GM19395 (cell line): ENCODE data around the gene TLL2.

ENCODE experiments used
- ATAC-seq: cut with Tn5 transposase; IDR thresholded peaks from one replicate; pipeline ENCODE4 v1.9.1; 2021; ENCODE audit warnings: mild to moderate bottlenecking, moderate library complexity; ENCODE audit not compliant: unreplicated experiment

The TLL2 gene

DNA sequence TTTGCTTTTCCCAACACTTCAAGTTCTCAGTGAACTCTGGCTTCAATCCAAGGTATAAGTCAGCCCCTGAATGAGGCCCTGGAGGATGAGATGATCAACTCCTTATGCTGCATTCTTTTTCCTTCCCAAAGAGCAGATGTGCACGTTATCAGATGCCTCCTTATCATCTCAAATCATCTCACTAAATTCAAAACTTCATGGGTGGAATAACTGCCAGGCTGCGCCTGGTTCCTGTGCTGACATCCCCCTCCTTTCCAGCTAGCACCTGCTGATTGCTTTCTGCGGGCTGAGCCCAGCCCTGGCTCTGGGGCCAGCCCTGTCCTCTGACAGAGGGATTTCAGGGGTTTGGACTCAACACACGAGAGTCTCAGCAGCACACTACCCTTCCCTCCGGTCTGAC, 44.9 kb downstream of the TLL2 start:
- no peak for ATAC-seq

DNA sequence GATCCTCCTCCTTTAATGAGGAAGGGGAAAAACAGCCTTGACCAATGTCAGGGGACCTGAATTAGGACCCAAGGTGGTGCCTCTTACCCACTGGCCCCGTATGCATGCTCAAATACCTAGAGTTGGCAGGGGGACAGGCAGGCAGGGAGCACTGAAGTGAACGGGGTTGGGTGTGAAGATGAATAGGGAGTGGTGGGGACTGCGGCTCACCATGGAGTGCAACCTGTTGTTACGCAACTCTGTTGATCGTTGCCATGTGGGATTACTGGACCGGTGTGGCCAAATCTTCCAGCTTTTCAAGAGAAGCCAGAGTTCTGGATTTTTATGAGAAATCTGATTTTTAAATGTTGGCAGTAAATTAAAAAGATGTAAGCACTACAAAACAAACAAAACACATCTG, 48.1 kb downstream of the TLL2 start:
- no peak for ATAC-seq

DNA sequence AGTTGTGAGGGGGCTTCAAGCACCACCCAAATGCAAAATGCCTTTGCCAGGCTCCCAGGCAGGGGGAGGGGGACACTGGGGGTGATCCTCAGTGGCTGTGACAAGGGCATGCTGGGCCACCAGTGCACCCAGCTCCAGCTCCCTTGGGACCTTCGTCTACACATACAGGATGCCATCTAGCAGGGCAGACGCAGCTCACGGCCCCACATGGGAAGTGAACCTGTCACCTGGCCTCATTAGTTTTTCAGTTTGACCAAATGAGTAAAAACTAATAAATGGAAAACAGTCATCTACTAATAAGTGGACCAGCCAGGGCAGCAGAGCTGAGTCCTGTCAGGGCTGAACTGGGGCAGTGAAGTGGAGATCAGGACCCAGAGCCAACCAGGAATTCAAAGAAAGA, 50.2 kb downstream of the TLL2 start:
- no peak for ATAC-seq

DNA sequence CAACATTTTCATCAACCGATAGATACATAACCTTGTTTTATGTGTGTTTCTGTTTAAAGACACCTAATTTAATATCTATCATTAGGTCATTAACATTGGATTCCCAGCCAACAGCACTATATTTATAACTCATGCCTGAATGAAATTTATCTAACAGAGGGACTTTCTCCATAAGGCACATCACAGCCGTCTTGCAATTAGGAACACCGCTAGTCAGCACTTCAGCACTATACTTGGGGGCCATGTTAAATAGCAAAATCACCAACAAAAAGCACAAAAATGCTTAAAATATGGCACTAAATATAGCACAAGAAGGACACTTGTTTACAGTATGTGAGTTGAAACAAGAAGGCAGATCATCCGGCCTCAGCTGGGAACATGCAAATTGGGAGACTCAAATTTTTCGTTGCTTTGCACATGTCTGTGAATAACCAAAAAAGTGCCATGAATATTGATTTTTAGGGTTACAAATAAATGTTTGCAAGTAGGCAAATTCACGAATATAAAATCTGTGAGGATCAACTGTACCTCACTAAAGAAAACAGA, 51.0 kb downstream of the TLL2 start:
- ATAC-seq = no peak

DNA sequence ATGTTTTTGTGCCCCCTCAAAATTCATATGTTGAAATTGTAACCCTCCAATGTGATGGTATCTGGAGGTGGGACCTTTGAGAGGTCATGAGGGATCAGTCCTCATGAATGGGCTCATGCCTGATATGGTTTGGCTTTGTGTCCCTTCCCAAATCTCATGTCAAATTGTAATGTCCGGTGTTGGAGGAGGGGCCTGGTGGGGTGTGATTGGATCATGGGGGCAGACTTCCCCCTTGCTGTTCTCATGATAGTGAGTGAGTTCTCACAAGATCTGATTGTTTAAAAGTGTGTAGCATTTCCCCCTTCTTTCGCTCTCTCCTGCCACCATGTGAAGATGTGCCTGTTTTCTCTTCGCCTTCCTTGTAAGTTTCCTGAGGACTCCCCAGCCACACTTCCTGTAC, 53.4 kb downstream of the TLL2 start:
- no peak for ATAC-seq

DNA sequence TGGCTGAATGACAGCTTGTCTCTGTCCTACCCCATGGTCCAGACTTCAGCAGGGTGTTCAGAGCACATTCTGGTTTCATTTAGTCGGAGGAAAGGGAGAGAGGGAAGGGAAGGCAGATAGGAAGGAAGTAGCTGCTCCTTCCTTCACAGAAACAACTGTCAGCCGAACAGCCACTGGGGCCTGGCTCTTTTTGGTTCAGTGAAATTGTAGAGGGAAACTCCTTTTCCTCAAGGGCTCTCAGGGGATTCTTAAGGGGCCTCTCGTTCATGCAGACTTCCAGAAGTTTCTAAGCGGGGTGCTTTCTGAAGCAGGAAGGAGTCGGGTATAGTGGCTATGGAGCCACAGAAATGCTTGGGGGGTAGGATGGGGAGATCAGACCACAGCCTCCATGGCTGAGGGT, 56.4 kb downstream of the TLL2 start:
- no peak for ATAC-seq

DNA sequence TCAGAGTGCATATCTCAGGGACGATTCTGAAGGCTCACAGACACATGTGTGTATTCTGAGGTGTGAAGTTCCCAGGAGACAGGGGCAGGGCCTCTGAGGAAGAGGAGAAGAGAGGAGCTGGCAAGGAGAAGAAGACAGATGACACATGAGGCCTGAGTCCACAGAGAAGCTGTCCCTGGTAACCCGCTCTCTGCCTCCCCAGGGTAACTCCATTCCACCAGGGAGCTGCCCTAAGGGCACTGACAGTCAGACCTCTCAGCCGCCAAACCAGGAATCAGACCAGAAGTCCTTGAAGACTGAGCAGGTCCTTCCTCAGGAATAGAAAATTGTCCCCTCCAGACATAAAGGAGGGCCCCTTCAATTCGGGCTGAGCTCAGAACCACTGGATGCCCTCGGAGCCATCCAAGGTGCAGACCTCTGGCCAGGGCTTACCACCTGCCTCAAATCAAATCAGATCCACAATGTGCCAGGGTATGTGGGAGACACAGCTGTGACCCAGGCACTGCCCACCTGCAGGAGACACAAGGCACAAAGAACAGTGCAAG, 57.4 kb downstream of the TLL2 start:
- no peak for ATAC-seq

DNA sequence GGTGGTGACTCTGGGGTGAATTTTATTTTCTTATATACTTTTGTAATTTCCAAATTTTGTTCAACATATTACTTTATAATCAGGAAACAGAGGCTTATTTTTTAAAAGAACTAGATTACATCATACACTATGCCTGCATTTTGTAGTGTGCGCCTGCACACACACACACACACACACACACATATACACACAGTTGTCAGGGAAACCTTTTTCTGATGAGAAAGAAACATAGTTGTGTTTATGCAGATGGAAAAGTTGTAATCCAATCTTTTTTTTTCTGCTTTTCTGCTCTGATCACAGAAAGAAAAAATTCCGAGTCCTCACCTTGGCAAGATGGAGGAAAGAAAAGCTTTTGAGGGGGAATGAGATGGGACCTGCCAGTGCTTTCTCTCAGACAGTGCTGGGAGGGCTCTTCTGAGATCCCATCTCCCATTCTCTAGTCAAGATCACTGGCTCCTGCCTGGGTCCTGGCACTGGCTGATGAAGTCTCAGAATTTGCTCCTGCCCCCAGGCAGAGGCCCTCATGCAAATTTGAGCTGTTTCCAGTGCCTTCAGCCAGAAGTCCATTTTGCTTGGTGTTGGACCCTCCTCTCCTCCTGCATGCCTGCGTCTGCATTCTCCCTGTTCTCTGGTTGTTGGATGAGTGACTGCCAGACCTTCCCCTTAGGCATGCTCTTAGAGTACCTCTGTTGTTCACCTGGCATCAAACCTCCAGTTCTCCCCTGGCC, 59.7 kb downstream of the TLL2 start:
- ATAC-seq = no peak

DNA sequence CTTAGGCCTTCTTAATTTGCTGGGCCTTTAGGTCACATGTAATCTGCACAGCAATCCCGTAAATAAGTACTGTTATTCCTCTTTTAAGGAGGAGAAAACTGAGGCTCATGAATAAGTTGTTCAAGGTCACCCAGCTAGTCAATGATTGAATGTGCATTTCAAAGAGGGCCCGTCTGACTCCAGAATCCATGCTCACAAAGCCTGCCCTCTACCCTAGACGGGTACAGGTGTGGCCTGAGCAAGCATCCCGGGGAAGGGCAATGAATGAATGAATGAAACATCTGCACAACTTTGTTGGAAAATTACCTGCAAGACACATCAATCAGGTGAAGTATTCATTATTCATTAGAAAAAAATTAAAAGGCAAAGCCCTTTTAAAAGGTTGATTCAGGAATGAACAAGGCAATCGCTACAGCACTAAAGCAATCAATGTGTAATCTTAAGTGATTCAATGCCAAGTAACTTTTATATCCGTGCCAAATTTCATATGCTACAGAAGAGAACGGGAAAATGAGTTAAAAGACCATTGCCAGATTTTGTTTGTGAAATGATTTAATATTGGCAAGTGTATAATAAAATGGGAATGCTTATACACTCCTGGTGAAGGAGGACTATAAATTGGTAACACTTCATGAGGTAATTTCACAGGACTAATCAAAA, 61.1 kb downstream of the TLL2 start:
- no peak for ATAC-seq

DNA sequence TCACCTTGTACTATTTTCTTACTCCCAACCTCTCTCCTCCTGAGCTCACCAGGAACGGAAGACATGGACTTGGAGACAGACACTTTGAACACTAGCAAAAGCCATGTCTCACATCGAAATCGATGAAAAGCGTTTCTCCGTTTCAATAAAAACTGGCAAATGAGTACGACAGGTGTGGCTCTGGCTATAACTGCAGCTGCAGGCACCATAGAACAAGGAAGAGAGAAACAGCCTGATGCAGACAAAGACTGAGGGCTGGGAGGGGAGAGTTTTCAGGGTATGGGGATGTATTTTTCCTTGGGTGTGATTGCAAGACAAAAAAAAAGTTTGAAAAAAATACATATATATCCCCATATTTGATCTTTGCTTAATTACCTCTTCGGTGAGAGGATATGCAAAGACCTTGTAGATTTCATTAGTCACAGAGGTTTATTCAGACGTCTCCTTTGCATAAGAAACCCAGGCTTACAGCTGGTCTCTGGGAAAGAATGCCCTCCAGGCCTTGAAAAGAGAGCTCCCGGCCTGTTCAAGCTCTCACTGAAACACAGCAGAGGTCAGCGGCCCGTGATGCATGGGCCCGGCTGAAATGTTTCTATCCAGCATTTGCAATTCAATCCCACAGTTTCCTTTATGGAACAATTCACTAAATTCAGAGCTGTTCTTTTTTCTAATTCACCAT, 63.1 kb downstream of the TLL2 start:
- no peak for ATAC-seq

DNA sequence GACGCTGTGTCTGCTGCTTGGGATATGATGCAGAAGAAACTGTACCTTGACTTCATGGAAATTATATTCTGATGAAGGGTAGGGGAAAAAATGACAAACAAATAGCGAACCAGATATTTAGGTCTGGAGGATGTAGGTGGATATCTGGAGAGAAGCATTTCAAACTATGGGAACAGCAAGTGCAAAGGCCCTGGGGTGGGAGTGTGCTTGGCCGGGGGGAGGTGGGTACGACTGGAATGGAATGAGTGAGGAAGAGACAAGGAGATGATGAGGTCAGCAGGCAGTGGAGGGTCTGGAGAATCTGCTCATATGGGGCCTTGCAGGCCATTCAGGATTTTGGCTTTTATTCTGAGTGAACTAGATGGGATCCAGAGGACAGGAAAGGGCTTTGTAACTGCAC, 65.2 kb downstream of the TLL2 start:
- no peak for ATAC-seq

DNA sequence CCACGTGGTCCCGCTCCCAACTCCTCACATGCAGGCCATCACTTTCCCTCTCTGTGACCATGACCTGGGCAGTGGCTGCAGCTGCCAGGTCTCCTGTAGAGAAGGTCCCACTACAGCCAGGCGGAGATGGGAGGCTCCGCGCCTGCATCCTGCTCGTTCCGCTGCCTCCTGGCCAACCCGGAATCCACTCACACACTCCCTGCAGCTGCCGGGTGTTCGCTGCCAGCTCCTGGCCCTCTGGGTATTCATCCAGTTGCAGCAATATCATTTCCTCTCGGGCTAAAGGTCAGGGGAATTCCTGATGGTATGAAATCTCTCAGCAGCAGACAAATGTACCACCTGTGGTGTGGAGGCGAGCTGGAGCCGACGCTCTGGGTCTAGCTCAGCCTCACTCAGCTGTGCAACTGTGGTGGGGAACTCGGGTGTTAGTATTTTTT, 65.7 kb downstream of the TLL2 start:
- no peak for ATAC-seq

DNA sequence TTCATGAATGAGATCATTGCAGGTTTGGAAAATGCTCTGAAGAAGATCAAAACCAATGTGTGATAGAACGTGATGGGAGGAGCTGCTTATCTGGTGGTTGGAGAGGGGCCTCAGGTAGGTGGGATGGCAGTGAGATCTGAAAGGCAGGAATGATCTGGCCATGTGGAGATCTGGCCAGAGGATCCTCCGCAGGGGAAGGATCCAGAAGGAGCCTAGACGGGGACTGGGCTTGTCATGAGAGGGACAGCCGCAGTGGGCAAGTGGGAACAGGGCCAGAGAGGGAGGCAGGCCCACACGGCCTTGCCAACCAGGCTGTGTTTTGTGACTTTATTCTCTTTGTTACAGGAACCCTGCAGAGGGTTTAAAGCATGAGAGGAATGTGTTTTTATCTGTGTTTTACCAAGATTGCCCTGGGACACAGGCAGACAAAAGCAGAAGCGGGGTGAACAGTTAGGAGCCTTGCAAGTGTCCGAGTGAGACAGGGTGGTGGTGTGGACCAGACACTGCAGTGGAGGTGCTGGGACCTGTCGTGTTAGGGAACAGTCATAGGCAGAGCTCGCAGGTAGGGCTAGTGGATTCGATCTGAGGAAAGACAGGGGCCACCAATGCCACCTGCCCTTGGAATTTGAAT, 66.6 kb downstream of the TLL2 start:
- no peak for ATAC-seq

DNA sequence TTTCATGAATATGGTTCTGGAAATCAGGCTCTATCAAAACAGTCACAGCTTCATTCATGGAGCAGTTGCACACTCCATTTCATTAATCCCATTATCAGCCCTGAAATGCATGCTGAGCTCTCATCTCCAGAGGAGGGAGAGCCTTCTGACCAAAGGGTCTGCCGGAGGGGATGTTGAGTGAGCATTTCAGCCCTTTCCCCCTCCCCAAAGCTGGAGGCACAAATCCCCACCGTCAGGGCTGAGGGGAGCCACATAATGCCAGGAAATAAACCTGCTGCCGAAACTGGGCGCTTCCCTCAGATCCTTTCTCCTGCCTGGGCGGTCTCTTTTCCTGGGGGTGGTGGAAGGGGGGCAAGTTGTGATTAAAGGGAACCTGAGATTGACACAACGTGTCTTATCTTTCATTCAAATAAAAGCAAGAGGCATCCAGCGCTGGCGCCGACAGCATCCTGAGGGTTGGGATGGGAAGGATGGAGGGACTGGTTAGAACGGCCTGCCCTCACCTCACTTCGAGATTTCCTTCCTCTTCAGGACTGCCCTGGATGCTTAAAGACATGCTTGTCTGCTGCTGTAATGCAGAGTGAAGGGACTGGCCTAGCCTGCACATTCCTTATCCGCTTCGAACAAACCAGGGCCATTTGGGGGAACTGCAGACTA, 71.6 kb downstream of the TLL2 start:
- no peak for ATAC-seq

DNA sequence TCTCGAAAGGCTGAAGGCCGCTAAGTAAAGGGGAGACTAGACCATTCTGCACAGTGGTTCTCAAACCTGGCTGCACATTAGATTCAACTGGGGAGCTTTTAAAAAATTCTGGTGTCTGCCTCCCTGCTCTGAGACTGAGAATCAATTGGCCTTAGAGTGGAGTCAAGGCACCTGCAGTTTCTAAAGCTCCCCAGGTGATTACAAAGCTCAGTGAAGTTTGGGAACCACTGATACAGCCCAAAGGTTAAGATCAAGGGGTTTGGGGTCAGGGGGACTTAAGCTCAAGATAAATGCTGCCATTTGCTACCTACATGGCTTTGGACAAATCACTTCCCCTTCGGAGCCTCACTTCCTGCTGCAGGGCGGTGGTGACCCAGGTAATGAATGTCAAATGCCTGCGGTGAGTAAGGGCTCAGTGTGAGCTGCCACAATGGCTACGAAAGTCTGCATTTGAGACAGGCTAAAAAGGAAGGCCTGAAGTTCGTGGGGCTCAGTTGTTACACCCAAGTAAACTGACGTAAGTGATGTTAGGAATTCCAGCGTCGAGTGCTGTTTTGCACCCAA, 72.3 kb downstream of the TLL2 start:
- ATAC-seq = no peak

DNA sequence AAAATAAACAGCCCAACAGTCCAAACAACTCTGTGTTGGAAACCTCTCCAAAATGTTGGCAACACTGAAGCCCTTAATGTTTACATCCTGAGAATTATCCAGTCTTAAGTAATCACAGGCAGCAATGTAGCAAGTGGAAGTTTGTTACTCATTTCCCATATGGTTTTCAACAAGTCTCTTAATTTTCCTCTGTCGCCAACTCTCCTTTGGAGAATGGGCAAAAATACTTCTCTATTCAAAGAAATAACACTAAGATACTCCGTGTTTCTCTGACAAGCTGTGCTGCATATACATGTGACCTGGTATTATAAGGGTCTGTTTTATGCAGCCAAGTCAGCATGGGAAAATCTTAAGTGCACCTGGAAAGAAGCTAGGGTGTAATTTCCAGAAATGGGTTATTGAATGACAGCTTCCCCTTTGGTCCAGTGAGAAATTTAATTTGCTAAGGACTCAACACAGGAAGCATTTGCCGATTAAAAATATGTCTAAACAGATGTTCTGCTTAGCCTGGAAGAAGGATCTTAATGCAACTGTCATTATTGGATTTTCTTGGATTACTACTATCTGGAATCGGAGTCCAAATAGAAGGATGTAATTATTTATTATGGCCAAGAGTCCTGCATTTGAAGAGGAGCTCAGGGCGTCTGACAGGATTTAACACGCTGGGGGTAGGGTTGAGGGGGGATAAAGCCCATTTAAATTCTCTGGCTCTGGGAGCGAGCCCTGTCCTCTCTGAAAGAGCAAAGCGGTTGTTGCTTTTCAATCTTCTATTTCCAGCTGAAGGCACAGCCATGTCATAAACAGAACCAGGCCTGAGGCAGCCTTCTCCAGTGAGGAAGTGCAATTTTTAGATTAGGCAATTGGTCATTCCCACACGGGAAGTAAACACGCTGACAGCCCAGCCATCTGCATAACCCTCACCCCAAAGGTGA, 73.1 kb downstream of the TLL2 start:
- ATAC-seq = no peak

DNA sequence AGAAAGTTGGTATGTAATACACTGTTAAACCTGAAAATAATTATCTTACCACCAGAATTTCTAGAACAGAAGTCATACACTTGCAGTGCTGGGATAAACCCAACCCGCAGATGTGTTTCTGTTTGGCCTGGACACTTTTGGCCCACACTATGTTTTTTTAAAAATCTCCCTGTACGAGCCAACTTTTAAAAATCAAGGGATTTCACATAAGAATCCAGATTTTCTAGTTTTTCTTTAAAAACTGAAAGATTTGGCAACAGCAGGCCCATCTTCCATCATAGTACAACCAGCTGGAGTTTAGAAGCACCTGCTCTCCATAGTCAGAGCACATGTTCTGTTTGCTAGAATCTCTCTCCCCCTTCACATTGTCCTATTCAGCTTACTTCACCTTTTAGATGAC, 74.0 kb downstream of the TLL2 start:
- ATAC-seq = no peak

DNA sequence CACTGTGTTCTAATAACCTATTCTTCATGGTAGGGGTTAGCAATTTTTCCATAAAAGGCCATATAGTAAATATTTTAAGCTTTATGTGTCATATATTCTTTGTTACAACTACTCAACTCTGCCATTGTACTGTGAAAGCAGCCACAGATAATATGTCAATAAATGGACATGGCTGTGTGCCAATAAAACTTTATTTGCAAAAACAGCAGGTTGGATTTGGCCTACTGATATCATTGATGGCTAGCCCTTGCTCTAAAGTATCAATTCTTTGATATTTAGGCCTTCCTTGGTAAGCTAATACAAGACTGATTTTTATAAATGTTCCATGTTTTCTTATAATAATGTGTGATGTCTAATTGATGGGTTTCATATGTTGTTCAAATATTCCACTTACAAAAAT, 77.7 kb downstream of the TLL2 start:
- no peak for ATAC-seq
